Fibroblast of pulmonary artery (primary cell): Measurements from ENCODE around the gene NUDT8.

Experiments
- DNase-seq: peaks from one replicate; pipeline ENCODE4 v3.0.0-alpha.2; 2010; ENCODE audit warnings: low read depth
- H3K4me3 ChIP-seq: replicated peaks from 2 replicates; pipeline ENCODE4 v1.5.1; 2011; ENCODE audit warnings: low read depth, mild to moderate bottlenecking, control low read depth, low read length, moderate library complexity
- CTCF ChIP-seq: IDR thresholded peaks from 2 replicates; pipeline ENCODE4 v1.5.1; 2011; ENCODE audit warnings: mild to moderate bottlenecking, control low read depth, low read length, inconsistent platforms; ENCODE audit errors: missing control alignments

The NUDT8 gene

GRCh38 chr11:67617243-67617953 is 12.3 kb downstream of the NUDT8 start:
- TF ChIP-seq CTCF = no peak
- DNase-seq = no peak
- H3K4me3 ChIP-seq = no peak overlapping the region

DNA sequence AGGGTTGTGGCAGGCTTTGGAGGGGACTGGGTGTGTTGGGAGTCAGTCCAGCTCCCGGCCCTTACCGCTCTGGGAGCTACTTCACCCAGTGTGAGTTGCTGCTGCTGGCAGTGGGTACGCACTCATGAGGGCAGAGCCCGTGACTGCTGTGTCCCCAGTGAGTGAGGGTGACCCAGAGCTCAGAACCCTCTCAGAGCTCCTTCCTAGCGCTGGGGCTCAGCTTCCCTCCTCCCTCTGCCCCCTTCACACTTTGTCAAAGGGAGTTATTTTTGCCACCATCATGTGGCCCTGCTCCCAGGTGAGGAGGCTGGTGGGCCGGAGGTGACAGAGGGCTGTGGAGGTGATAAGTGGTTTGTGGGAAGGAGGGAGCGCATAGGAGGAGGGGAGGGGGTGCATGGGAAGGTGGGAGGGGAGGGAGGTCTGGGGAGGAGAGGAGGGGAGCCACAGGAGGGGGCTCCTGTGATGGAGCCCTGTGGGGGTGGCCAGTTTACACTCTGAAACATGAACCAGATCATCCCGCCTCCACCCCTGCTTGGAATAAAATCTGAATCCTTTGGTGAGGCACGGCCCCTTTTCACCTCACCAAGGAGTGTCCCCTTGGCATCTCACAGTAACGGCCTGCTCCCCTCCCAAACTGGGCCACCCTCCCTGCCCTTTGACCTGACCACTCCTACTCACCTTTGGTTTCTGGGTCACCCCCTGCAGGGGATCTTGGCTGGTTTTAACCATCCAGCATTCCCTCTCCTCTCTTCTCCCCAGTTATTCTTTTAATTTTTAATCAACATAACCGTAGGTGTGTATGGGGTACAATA is 13.1 kb downstream of the NUDT8 start:
- no peak for DNase-seq
- H3K4me3 ChIP-seq = no peak overlapping the region
- TF ChIP-seq CTCF = no peak

- no peak for TF ChIP-seq CTCF
- no peak overlapping the region for H3K4me3 ChIP-seq
- DNase-seq = no peak
Observed at GRCh38 chr11:67615728-67616430, 13.9 kb downstream of the NUDT8 start.

DNA sequence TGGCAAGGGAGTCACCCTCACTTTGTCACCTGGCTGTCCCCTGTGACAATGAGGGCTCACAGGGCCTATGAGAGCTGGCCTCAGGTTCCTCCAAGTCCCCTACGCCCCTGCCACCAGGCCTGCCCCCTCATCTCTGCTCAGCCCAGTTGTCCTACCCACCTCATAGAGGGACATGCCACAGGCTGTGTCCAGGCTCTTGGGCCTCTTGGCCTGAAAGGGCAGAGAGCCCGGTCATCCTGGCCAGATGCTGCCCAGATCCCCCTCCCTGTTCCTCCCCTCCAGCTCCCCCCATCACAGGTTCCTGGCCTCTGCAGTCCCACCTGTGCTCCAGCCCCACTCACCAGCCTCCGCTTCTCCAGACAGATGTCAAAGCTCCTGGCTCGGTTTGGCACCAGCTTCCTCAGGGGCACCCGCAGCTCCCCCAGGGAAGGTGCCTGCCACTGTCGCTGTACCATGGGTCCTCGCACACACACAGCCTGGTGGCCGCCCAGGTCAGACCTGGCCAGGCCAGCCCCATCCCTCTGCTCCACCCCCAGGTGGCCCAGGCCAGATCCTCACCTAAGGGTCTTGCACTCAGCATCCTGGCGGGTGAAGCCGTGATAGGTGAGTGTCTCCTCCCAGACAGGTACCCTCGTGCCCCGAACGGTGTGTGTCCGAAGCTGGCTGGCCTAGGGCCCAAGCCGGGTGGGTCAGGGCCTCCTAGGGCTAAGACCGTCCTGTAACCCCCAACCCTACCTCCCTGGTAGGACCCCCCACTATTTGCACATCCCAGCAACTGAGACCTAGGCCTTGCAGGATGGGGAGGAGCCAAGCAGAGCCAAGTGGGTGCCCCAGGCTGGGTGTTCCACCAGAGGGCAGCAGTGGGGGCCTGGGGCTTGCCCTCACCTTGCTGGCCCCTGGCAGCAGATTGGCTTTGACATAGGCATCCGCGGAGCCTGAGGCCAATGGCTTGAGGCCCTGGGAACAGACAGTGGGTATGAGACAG is 14.7 kb downstream of the NUDT8 start:
- DNase-seq = peak; percentile 24
- no peak overlapping the region for H3K4me3 ChIP-seq

GRCh38 chr11:67613960-67614715 is 15.6 kb downstream of the NUDT8 start:
- peak; percentile 42 for DNase-seq
- no peak overlapping the region for H3K4me3 ChIP-seq
- peak; percentile 64 for TF ChIP-seq CTCF

More for the DNA sequence above, 14.7 kb downstream of the NUDT8 start:
- TF ChIP-seq CTCF = peak; percentile 49
